Stimulated activated CD4-positive, alpha-beta T cell treated with anti-CD3 and anti-CD28 coated beads, Interleukin-12 subunit alpha, Interleukin-12 subunit beta, amount 100 ng/mL, for 4 hours (primary cell): ENCODE results near the gene MICAL2.

Experiments used
- DNase-seq: peaks from one replicate; pipeline ENCODE4 v3.0.0-alpha.2; 2020

The MICAL2 gene

DNA sequence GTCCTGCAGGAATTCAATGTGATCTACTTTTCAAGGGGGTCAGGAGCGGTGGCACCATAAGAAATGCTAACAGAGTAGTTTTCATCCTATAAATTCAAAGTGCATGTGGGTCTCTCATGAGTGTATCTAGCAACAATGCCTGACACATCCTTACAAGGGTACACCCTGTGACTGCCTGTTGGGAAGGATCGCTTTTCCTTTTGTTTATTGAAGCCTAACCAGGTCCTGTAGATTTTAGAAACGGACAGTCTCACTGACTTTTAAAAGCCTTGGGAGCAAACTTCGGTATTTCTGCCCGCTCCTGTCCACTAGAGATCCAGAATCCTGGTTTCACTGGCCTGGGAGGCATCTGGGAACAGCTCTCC is 102.4 kb downstream of the MICAL2 start:
- DNase-seq = no peak

DNA sequence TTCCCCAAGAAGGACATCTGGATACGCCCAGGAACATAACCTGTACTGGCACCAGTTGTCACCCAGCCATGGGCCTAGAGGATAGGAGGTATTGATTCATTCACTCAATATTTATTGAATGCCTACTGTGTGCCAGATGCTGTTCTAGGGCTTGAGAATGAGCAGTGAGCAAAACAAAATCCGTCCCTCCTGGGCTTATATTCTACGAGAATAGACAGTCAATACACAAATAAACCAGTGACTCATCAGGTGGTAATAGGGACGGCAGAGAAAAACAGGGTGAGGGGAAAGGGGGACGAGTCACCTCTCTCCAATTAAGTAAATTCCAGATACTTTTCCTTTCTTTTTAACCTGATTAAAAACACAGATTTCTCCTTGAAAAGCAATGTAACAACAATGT is 103.5 kb downstream of the MICAL2 start:
- DNase-seq = no peak

DNA sequence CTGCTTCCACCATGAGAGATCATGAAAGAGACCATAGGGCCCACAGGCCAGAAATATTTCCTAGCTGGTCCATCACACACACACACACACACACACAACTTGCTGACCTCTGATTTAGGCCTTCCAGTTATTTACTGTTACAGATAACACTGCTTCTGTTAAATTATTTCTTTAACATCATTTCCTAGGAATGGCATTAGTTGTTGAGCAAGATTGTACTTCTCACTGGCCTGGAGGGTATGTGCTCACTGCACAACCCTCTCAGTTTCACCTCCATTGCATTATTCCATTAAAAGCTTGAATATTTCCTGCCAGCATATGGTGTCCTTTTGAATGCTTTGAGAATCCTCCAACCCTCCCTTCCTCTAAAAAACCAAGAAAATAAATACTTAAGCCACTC is 104.4 kb downstream of the MICAL2 start:
- no peak for DNase-seq

DNA sequence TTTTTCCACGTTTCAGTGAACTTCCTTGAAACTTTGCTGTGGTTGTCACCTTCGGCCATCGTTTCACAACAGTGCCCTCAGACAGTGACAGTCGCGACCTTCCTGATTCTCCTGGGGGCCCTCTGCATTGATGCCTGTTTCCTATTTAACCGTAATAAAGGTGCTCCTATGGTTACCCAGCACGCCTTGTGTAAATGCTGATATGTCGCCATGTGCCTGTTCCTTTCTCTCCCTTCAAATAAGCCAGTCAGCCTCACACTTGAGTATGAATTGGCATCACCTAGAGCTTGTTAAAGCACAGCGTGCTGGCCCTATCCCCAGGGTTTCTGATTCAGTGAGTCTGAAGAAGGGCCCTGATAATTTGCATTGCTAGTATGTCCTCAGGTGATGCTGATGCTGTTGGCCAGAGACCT is 104.8 kb downstream of the MICAL2 start:
- DNase-seq = no peak

GRCh38 chr11:12216041-12216451 is 105.7 kb downstream of the MICAL2 start:
- no peak for DNase-seq

DNA sequence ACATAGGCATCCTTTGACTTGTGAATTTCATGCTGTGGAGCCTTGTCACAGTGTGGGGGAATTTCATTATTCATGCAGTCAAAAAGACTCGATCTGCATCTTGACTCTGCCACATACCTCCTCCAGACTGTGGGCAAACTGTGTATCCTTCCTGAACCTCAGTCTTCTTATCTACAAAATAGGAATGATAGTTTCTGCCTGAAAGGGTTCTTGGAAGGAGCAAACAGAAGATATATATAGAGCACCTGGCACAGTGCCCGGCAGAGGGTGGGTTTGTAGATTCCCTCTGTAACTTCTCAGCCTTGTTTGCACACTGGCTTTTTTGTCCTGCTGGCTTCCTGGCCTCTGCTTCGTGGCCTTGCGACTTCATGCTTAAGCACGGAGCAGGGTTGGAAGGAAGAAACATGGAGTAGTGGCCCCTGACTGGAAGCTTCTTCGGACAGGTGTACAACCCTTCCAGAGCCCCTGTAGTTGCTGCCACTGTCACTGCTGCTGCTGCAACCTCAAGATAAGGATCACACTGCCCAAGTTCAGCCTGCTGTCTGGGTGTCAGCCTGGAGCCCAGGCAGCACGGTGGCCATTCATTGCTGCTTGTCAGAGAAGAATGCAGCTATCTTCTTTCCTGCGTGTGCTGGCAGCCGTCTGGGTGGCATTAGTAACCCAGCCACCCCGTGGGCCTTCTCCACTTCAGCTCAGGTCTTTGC is 106.4 kb downstream of the MICAL2 start:
- DNase-seq = no peak

DNA sequence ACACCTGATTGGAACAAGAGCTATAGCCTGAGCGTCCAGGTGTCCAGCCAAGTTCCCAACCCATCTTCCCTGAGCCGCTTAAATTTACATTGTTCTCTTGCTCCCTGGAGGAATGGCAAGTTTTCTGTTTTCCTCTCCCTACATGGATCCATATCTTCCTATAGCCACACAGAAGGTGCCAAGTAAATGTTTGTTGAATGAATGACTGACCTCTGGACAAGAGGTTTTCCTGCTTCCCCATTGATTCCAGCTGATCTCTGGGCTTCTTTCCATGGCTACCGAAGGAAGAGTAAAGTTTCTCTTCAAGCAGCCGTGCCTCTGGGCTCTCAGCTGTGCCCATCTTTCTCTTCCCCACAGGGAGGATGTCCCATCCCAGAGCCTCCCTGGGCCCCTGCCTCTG is 107.5 kb downstream of the MICAL2 start:
- DNase-seq = no peak

GRCh38 chr11:12218909-12219308 is 108.5 kb downstream of the MICAL2 start:
- DNase-seq = no peak

GRCh38 chr11:12219757-12220156 is 109.4 kb downstream of the MICAL2 start:
- DNase-seq = no peak

DNA sequence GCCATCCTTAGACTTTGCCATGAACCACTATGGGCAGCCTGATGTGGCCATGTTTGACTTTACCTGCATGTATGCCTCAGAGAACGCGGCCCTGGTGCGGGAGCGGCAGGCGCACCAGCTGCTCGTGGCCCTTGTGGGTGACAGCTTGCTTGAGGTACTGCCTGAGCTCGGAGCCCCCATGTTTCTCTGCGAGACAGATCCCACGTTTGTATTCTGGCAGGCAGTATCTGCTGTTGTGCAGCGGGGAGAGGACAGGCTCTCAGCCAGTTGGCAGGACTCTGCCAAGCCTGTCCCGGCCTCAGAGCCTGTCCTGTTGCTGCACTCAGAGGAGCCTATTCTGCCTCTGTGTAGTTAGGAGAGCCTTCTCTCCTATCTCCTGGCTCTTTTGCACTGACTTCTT is 109.9 kb downstream of the MICAL2 start:
- no peak for DNase-seq

GRCh38 chr11:12221051-12221535 is 110.7 kb downstream of the MICAL2 start:
- DNase-seq = no peak

DNA sequence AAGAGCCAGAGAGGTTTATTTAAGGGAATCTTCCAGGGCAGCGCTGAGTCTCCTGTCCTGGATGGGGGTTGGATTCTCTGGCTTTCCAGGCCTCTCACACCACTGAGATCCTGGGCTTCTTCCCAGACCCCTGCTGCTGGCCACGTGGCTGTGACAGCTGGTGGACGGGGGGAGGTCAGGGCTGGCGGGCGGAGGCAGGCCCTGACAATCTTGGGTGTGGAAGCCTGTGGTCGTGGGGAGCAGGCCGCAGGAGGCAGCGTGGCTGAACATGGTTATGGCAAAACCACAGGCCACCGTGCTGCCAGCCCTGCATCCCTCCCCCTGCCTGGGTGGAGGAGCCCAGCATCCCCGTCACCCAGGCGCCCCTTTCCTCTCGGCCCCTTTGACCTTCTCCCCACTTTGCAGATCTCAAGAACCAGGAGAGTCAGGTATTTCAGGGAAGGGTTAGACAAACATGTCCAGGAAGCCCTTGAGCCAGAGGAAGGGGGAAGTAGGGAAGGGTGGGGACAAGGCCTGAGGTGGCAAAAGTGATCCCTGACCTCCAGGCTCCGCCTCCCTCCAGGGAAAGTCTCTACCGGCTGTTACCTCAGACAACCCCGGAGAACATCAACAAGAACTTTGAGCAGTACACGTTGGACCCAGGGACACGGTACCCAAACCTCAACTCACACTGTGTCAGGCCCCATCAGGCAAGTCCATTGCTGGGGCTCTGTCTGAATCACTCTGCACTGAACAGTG is 111.8 kb downstream of the MICAL2 start:
- DNase-seq = no peak

- DNase-seq = no peak
Measured at GRCh38 chr11:12223771-12224536, 113.6 kb downstream of the MICAL2 start.

DNA sequence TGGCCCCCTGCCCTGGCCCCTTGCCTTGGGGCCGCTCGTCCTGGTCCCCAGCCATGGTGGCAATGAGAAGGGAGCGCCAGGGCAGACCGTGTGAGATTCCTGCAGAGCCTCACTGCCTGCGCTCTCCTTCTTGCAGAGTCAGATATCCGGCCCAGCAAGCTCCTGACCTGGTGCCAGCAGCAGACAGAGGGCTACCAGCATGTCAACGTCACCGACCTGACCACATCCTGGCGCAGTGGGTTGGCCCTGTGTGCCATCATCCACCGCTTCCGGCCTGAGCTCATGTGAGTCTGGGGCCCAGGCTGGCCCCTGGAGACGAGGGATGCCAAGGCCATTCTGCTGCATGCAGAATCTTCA is 114.1 kb downstream of the MICAL2 start:
- DNase-seq = peak; percentile 67

DNA sequence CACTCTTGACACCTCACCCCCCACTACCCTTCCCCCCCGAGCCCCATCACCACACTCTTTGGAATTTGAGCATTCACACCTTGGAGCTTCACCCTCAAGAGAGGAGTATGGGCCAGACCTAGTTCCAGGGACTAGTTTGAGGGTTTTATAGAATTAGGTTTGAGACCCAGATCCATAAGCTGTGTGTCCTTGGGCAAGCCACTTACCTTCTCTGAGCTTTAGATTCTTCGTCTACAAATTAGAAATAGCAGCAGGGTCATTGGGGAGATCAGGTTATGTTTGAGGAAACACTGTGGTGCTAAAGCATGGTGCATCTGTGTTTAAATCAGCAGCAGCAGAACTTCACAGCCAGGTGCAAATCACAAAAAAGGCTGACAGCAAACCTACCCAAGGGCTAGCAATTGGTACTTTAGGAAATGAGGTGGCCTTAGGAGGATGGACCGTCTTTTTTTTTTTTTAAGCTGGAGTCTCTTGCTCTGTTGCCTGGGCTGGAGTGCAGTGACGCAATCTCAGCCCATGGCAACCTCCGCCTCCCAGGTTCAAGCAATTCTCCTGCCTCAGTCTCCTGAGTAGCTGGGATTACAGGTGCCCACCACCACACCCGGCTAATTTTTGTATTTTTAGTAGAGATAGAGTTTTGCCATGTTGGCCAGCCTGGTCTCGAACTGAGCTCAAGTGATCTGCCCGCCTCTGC is 114.8 kb downstream of the MICAL2 start:
- no peak for DNase-seq

GRCh38 chr11:12226093-12226492 is 115.7 kb downstream of the MICAL2 start:
- DNase-seq = no peak

DNA sequence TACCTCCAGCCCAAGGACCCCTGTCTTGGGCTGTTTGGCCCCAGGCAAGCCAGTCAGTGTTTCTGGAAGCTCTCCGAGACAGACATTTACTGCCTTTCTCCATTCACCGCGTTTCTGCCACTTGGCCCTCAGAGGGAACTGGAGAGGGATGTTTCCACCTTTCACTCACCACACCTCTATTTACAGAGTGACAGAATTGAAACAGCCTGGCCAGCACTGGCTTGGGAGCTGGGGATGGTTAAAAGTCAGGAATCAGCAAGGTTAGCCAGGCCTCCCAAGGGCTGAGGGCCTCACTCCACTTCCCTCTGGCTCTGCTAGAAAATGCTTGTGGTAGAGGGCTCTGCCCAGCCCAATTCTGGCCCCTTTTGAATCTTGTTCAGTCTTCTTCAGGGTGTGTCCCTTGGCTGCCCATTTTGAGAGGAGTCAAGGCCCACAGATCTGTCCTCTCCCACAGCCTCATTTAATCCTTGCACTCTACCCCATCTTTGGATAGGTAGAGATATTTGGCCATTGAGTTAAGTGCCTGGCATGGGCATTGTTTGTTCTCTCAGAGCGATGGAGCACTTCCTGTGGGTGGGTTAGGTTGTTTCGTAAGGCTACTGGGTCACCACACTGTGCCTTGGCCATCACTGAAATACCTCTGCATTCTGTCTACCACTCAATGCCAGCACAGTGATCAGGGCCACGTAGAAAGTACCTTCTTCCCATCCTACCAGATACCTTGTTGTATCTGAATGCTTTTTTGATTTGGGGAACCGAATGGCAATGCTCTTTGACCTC is 119.2 kb downstream of the MICAL2 start:
- DNase-seq = no peak

DNA sequence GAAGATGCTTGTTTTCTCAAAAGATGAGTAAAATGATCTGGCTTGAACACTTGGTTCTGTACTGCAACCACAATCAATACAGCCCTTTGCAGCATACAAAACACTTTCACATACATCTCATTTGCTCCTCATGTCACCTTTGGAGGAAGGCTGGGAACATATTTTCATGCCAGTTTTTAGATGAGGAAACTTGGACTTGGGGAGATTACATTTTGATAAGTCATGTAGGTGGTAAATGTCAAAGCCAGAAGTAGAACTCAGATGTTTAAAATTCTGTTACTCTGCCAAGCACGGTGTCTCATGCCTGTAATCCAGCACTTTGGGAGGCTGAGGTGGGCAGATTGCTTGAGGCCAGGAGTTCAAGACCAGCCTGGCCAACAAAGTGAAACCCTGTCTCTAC is 121.8 kb downstream of the MICAL2 start:
- DNase-seq = no peak

GRCh38 chr11:12232817-12233601 is 122.6 kb downstream of the MICAL2 start:
- no peak for DNase-seq

DNA sequence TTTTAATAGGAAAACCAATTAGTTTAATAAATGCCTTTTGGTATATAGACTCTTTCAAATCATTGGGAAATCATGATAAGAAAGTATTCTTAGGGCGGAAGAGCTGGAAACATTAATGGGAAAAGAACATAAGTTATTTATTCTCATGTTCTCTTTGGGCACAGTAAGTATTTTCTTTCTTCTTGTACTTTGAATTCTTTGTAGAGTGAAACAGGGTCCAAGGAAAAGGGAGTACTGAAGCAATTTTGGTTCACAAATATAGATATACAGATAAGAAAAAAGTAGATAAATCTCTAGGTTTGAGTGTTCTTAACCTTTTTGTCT is 123.2 kb downstream of the MICAL2 start:
- DNase-seq = no peak

DNA sequence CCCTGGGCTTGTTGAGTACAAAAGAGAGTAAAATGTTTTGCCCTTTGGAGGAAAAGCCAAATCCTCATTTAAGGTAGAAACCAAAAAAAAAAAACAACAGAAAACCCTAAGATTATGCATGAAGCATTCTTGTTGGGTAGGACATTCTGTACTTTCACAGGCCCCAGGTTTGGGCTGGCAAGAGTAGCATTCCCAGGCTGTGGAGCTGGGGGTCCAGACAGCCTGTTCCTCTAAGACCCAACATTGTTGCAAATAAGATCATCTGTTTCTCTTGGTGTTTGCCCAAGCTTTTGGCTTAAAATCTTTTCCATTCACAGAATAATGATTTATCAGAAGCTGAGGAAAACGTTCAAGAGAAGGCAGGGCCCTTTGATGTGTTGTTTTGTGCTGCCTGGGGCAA is 123.8 kb downstream of the MICAL2 start:
- DNase-seq = no peak

DNA sequence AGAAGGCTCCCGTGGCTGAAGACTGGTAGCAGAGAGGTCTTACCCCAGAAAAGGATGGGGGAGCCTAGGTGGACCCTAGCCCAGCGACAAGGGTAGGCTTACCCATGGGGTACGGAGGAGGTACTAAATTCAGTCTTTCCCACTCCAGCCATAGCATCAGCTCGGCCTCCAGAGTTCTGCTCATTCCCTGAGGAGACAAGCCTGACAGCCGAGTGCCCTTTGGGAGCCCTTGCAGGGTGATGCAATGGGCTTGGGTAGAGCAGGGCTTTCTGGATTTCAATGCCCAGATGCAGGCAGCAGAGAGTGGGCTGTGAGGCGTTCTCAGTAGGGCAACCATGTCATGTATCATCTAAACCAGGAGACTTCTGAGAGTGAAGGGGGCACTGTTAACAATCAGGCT is 124.7 kb downstream of the MICAL2 start:
- DNase-seq = no peak
